Endothelial cell of umbilical vein (primary cell): ENCODE measurements around the gene PKDREJ.

Source experiments
- GATA2 ChIP-seq: IDR thresholded peaks from 2 replicates; pipeline ENCODE4 v1.7.0; 2011; ENCODE audit warnings: low read depth, mild to moderate bottlenecking, moderate library complexity, mixed read lengths, low read length; ENCODE audit not compliant: insufficient read length, insufficient read depth
- JUN ChIP-seq: IDR thresholded peaks from 2 replicates; pipeline ENCODE4 v1.6.1; 2011; ENCODE audit warnings: borderline replicate concordance, low read depth; ENCODE audit not compliant: insufficient read length, insufficient read depth
- MYC ChIP-seq: IDR thresholded peaks from one replicate; pipeline ENCODE4 v1.6.1; 2011; ENCODE audit warnings: mild to moderate bottlenecking, low read depth, low read length
- POLR2A ChIP-seq: IDR thresholded peaks from 2 replicates; pipeline ENCODE4 v1.6.1; 2012; ENCODE audit warnings: low read depth, mild to moderate bottlenecking, control low read depth, low read length
- TF ChIP-seq, protein P1 (sequence below), 2 donors: IDR thresholded peaks; 1 replicate in 1 of 2; 2 replicates in 1 of 2; pipeline ENCODE4 v1.5.1; 2011; ENCODE audit warnings: low read length in 2 of 2, mild to moderate bottlenecking in 2 of 2, moderate library complexity in 2 of 2, control low read depth in 1 of 2, inconsistent platforms in 1 of 2, low read depth in 1 of 2; ENCODE audit not compliant: insufficient read depth in 1 of 2; ENCODE audit errors: extremely low read depth in 1 of 2

DNA sequence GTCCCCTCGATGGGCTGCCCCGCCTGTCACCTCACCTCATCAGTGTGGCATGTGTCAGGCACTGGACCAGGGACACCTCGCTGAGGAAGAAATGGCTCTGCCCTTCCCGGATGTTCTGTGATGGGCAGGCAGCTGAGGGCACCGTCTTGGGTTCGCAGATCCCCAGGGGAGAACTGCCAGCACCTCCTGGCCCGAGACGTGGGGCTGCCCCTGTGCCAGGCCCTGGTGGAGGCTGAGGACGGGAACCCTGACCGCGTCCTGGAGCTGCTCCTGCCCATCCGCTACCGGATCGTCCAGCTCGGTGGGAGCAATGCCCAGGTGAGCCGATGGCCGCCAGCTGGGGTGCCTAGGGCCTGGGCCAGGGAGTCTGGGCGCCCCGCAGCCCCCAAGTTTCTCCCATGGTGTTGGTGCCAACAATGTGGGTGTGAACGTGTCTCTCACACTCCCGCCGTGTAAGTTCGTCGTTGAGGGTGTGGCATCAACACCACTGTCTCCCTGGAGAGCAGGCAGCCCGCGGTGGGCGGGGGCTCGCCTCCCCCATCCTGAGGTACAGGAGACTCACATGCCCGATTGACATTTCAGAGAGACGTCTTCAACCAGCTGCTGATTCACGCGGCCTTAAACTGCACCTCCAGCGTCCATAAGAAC is 26.2 kb upstream of the PKDREJ start:
- TF ChIP-seq POLR2A (no peak), MYC (no peak), JUN (no peak), GATA2 (no peak)
- TF ChIP-seq, protein P1, sequence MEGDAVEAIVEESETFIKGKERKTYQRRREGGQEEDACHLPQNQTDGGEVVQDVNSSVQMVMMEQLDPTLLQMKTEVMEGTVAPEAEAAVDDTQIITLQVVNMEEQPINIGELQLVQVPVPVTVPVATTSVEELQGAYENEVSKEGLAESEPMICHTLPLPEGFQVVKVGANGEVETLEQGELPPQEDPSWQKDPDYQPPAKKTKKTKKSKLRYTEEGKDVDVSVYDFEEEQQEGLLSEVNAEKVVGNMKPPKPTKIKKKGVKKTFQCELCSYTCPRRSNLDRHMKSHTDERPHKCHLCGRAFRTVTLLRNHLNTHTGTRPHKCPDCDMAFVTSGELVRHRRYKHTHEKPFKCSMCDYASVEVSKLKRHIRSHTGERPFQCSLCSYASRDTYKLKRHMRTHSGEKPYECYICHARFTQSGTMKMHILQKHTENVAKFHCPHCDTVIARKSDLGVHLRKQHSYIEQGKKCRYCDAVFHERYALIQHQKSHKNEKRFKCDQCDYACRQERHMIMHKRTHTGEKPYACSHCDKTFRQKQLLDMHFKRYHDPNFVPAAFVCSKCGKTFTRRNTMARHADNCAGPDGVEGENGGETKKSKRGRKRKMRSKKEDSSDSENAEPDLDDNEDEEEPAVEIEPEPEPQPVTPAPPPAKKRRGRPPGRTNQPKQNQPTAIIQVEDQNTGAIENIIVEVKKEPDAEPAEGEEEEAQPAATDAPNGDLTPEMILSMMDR (IDR thresholded peaks at IDR 0.05; ENCODE audit: extremely low read depth in 1 of 2, insufficient read depth in 1 of 2, low read depth in 1 of 2, low read length in 2 of 2), result no peak
